Mesendoderm (in vitro differentiated cells): ENCODE measurements around the gene ZNF101.

ENCODE experiments used
- DNase-seq: peaks from one replicate; pipeline ENCODE4 v3.0.0; 2013
- H2AK5ac ChIP-seq: 2 replicates; pipeline ENCODE4 v1.6.1; 2013; ENCODE audit warnings: low read length, inconsistent platforms
- H2BK120ac ChIP-seq: 2 replicates; pipeline ENCODE4 v1.6.1; 2013; ENCODE audit warnings: low read depth, mild to moderate bottlenecking, low read length, moderate library complexity, mixed read lengths
- H2BK15ac ChIP-seq: replicated peaks from 2 replicates; pipeline ENCODE4 v1.6.1; 2013; ENCODE audit warnings: low read depth, mild to moderate bottlenecking, moderate library complexity
- H2BK5ac ChIP-seq: 2 replicates; pipeline ENCODE4 v1.6.1; 2013; ENCODE audit warnings: low read length, inconsistent platforms
- H3K18ac ChIP-seq: 2 replicates; pipeline ENCODE4 v1.6.1; 2013; ENCODE audit warnings: mild to moderate bottlenecking, low read length, mixed read lengths
- H3K23ac ChIP-seq: one replicate; pipeline ENCODE4 v1.6.1; 2013; ENCODE audit warnings: low read length
- H3K27ac ChIP-seq: 2 replicates; pipeline ENCODE4 v1.5.1; 2013; ENCODE audit warnings: low read depth, mild to moderate bottlenecking, inconsistent platforms, low read length, moderate library complexity
- H3K27me3 ChIP-seq: 2 replicates; pipeline ENCODE4 v1.6.1; 2013; ENCODE audit warnings: low read length, control low read depth, mild to moderate bottlenecking, inconsistent platforms; ENCODE audit not compliant: insufficient read depth, poor library complexity
- H3K36me3 ChIP-seq: 2 replicates; pipeline ENCODE4 v1.6.1; 2013; ENCODE audit warnings: low read length, inconsistent platforms; ENCODE audit not compliant: control insufficient read depth, insufficient read depth
- H3K4ac ChIP-seq: one replicate; pipeline ENCODE4 v1.6.1; 2013; ENCODE audit warnings: low read depth, mild to moderate bottlenecking, low read length, moderate library complexity
- H3K4me1 ChIP-seq: 2 replicates; pipeline ENCODE4 v1.6.1; 2013; ENCODE audit warnings: low read depth, low read length, inconsistent platforms; ENCODE audit not compliant: control insufficient read depth
- H3K4me2 ChIP-seq: 2 replicates; pipeline ENCODE4 v1.6.1; 2013; ENCODE audit warnings: low read length
- H3K4me3 ChIP-seq: 2 replicates; pipeline ENCODE4 v1.5.1; 2013; ENCODE audit warnings: mild to moderate bottlenecking, low read length
- H3K56ac ChIP-seq: one replicate; pipeline ENCODE4 v1.6.1; 2013; ENCODE audit warnings: low read length
- H3K79me1 ChIP-seq: 2 replicates; pipeline ENCODE4 v1.6.1; 2013; ENCODE audit warnings: low read length, inconsistent platforms
- H3K79me2 ChIP-seq: 2 replicates; pipeline ENCODE4 v1.6.1; 2013; ENCODE audit warnings: mild to moderate bottlenecking, low read length; ENCODE audit not compliant: control insufficient read depth, insufficient read depth
- H3K9ac ChIP-seq: 2 replicates; pipeline ENCODE4 v1.6.1; 2013; ENCODE audit warnings: low read length, inconsistent platforms
- H4K5ac ChIP-seq: one replicate; pipeline ENCODE4 v1.6.1; 2013; ENCODE audit warnings: low read length
- H4K8ac ChIP-seq: one replicate; pipeline ENCODE4 v1.6.1; 2013; ENCODE audit warnings: low read depth, mild to moderate bottlenecking, control low read depth, low read length, moderate library complexity
- WGBS: extraction: QIAGEN DNeasy Blood & Tissue Kit; methylation state at CpG from one replicate; pipeline ENCODE4 v1.1.7; 2013; ENCODE audit warnings: low lambda C conversion rate, missing lambda C conversion rate; ENCODE audit not compliant: insufficient coverage; ENCODE audit errors: extremely low coverage; 5-methylcytosine and 5-hydroxymethylcytosine counted together

Gene ZNF101

GRCh38 chr19:19655051-19655594 is 13.5 kb upstream of the ZNF101 start:
- Histone ChIP-seq H3K4me1 (no peaks in the 10 kb centered on the region), H2BK120ac (no peak overlapping the region), H3K4ac (no peak overlapping the region), H4K8ac (no peak overlapping the region), H3K27me3 (no peaks in the 10 kb centered on the region), H4K5ac (no peak overlapping the region), H3K18ac (no peak overlapping the region), H3K36me3 (peaks cover 36% of the 10 kb centered on the region), H3K79me1 (peaks cover 8% of the 10 kb centered on the region), H3K4me2 (no peak overlapping the region), H3K4me3 (no peak overlapping the region), H2BK15ac (no peak overlapping the region), H3K9ac (no peak overlapping the region), H2AK5ac (no peak overlapping the region), H3K79me2 (peaks cover 3% of the 10 kb centered on the region), H3K56ac (no peak overlapping the region), H2BK5ac (no peak overlapping the region), H3K23ac (no peak overlapping the region), H3K27ac (no peak overlapping the region)
- DNase-seq = no peak
- no CpG with 5 or more reads among the region's 22 CpGs for WGBS

DNA sequence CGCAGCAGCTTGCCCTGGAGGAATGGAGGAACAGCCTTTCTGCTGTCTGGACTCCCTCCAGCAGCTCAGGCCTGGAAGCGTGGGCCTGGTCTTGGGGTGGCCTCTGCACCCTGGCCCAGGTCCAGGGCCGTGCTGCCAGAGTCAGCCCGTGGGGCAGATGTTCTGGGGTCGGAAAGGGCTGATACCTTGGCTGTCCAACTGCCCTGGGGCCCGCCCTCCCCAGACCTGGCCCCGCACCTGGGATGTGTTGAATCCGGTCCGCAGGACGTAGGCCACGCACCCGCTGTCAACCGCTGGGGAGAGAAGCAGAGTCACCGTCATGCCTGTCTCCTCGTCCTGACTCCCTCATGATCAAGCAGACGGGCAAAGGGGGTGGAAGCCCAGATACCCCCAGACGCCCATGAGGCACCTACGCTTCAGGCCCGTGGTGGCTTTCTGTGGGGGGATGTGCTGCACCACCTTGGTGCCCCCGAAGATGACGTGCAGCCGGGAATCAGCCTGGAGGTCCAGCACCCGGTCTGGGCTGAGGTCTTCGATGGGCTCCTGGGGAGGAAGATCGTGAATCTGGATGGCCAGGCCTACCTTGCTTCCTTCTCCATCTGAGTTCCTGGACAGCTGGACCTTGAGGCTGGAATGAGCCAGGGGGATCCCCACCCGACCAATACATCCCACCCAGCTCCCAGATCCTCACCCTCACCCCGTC is 12.8 kb upstream of the ZNF101 start:
- H3K79me1 ChIP-seq = peaks cover 8% of the 10 kb centered on the region
- no peak overlapping the region for H3K4me2 ChIP-seq
- H3K36me3 ChIP-seq = peaks cover 33% of the 10 kb centered on the region
- no peak for DNase-seq
- H3K18ac ChIP-seq = no peak overlapping the region
- H3K56ac ChIP-seq = no peak overlapping the region
- no peak overlapping the region for H2BK15ac ChIP-seq
- H3K4ac ChIP-seq = no peak overlapping the region
- H2BK120ac ChIP-seq = no peak overlapping the region
- no CpG with 5 or more reads among the region's 27 CpGs for WGBS
- no peak overlapping the region for H3K27ac ChIP-seq
- H2BK5ac ChIP-seq = no peak overlapping the region
- peaks cover 3% of the 10 kb centered on the region for H3K79me2 ChIP-seq
- no peak overlapping the region for H2AK5ac ChIP-seq
- H4K8ac ChIP-seq = no peak overlapping the region
- H3K4me3 ChIP-seq = no peak overlapping the region
- H3K27me3 ChIP-seq = no peaks in the 10 kb centered on the region
- no peak overlapping the region for H3K9ac ChIP-seq
- H3K4me1 ChIP-seq = no peaks in the 10 kb centered on the region
- H3K23ac ChIP-seq = no peak overlapping the region
- no peak overlapping the region for H4K5ac ChIP-seq

- no peak overlapping the region for H2BK120ac ChIP-seq
- H2AK5ac ChIP-seq = no peak overlapping the region
- peaks cover 15% of the 10 kb centered on the region for H3K79me1 ChIP-seq
- no peak overlapping the region for H3K56ac ChIP-seq
- no peaks in the 10 kb centered on the region for H3K4me1 ChIP-seq
- no peak overlapping the region for H3K27ac ChIP-seq
- H3K27me3 ChIP-seq = no peaks in the 10 kb centered on the region
- WGBS = no CpG with 5 or more reads among the region's 33 CpGs
- no peak overlapping the region for H3K9ac ChIP-seq
- no peak overlapping the region for H3K23ac ChIP-seq
- no peak overlapping the region for H3K4me2 ChIP-seq
- no peak overlapping the region for H2BK15ac ChIP-seq
- no peak for DNase-seq
- H3K36me3 ChIP-seq = peaks cover 28% of the 10 kb centered on the region
- H4K8ac ChIP-seq = no peak overlapping the region
- no peak overlapping the region for H3K4me3 ChIP-seq
- H2BK5ac ChIP-seq = no peak overlapping the region
- H3K4ac ChIP-seq = no peak overlapping the region
- H3K79me2 ChIP-seq = peaks cover 11% of the 10 kb centered on the region
- H4K5ac ChIP-seq = no peak overlapping the region
- H3K18ac ChIP-seq = no peak overlapping the region
These were observed 11.9 kb upstream of the ZNF101 start for GRCh38 chr19:19656451-19657396.

- no peak overlapping the region for H4K5ac ChIP-seq
- peaks cover 18% of the 10 kb centered on the region for H3K79me2 ChIP-seq
- no peak overlapping the region for H3K27ac ChIP-seq
- H3K23ac ChIP-seq = no peak overlapping the region
- peaks cover 19% of the 10 kb centered on the region for H3K79me1 ChIP-seq
- no peak overlapping the region for H3K56ac ChIP-seq
- no peak for DNase-seq
- H2BK120ac ChIP-seq = no peak overlapping the region
- H3K4me1 ChIP-seq = peaks cover 1% of the 10 kb centered on the region
- H2AK5ac ChIP-seq = no peak overlapping the region
- H3K4me2 ChIP-seq = no peak overlapping the region
- no peak overlapping the region for H3K18ac ChIP-seq
- H3K9ac ChIP-seq = no peak overlapping the region
- peaks cover 27% of the 10 kb centered on the region for H3K36me3 ChIP-seq
- no peak overlapping the region for H3K4ac ChIP-seq
- H3K27me3 ChIP-seq = no peaks in the 10 kb centered on the region
- no peak overlapping the region for H2BK15ac ChIP-seq
- H4K8ac ChIP-seq = no peak overlapping the region
- H3K4me3 ChIP-seq = no peak overlapping the region
- no CpG with 5 or more reads among the region's 10 CpGs for WGBS
- H2BK5ac ChIP-seq = no peak overlapping the region
These were observed 11.2 kb upstream of the ZNF101 start for GRCh38 chr19:19657397-19657783.

DNA sequence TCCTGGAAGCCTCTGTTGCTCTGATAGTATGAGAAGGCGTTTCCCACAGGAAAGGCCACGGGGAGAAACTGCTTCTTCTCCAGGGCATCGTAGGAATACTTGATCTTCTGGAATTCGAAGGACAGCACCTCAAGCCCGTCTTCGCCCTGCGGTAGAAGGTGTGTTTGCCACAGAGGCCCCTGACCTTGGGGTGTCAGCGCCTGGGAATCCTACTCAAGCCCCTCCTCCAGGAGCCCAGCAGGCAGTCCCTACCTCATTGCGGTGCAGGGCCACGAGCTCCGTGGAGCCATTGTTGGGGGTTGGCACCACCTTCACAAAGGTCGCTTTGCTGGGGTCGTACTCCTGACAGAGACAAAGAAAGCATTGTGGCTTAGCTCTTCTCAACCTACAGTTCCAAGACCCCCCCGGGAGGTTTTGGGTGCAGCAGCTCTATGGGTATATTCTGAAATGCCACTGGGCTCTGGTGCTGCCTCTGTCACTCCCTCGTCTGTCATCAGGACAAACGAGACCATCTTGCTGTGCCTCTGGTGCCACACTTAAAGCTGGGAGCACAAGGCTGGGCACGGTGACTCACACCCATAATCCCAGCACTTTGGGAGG is 8.9 kb upstream of the ZNF101 start:
- H3K4me1 ChIP-seq = peaks cover 4% of the 10 kb centered on the region
- H4K8ac ChIP-seq = no peak overlapping the region
- peaks cover 28% of the 10 kb centered on the region for H3K79me2 ChIP-seq
- WGBS = no CpG with 5 or more reads among the region's 17 CpGs
- H3K4me3 ChIP-seq = no peak overlapping the region
- H3K18ac ChIP-seq = no peak overlapping the region
- no peak overlapping the region for H4K5ac ChIP-seq
- no peak overlapping the region for H2BK120ac ChIP-seq
- no peak overlapping the region for H2BK5ac ChIP-seq
- DNase-seq = no peak
- H3K23ac ChIP-seq = no peak overlapping the region
- no peak overlapping the region for H3K56ac ChIP-seq
- H3K36me3 ChIP-seq = peaks cover 23% of the 10 kb centered on the region
- no peak overlapping the region for H3K27ac ChIP-seq
- no peaks in the 10 kb centered on the region for H3K27me3 ChIP-seq
- no peak overlapping the region for H3K9ac ChIP-seq
- H2AK5ac ChIP-seq = no peak overlapping the region
- H3K4me2 ChIP-seq = no peak overlapping the region
- no peak overlapping the region for H3K4ac ChIP-seq
- H3K79me1 ChIP-seq = peaks cover 25% of the 10 kb centered on the region
- no peak overlapping the region for H2BK15ac ChIP-seq
